DND-41 (cell line): Measurements from ENCODE around the gene TRAIP.

ENCODE experiments used
- CTCF ChIP-seq: IDR thresholded peaks from 2 replicates; pipeline ENCODE4 v1.5.1; 2012; ENCODE audit warnings: borderline replicate concordance, low read length, moderate library complexity, mild to moderate bottlenecking; ENCODE audit not compliant: poor library complexity, severe bottlenecking; ENCODE audit errors: extremely low read depth
- EZH2 ChIP-seq: IDR thresholded peaks from 3 replicates; pipeline ENCODE4 v1.6.1; 2012; ENCODE audit warnings: borderline replicate concordance, low read depth, mild to moderate bottlenecking, moderate library complexity, low read length, inconsistent platforms; ENCODE audit not compliant: severe bottlenecking

GRCh38 chr3:49807431-49808114 is 48.8 kb downstream of the TRAIP start:
- TF ChIP-seq CTCF (no peak), EZH2 (no peak)
